ENCODE data around the gene MMAB.

The MMAB gene

DNA sequence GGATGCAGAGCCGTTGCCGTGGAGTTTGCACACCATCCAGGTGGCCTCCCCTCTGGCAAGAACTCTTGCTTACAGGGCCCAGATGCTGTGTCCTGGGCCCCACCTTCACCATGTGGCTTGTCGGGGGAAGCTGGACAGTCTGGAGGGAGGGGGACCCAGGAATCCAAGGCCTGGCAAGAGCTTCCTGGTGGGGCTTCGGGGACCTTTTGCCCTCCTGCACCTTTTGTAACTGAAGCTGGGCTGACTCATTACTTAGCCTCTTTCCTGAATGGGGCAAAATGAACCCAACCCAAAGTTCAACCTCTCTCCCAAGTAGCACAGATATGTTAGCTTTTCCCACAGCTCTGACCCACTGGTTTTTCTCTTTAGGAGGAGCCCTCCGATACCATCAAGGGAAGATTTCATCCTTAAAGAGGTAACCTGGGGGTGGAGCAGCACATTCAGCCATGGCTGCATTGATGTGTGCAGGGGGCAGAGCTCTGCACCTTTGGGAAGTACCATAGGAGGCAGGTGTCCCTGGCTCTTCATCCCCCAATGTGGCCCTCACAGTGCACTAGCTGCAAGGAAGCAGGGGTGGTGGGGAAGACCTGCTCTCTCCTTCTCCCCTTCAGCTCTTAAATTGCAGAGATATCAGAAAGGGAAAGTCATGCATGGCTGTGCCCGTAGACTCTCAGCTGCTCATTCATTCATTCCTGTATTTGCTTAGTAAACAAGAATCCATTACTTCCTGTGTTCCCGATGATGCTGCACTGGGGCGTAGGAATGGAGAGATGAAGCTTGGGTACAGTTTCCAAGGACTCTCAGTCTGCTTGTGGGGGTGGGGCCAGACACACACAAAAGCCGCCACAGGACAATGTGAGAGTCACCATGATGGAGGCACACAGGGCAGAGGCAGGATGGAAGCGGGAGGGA is 13.3 kb upstream of the MMAB start:
- in situ Hi-C loops (cut with MboI; ENCODE audit: low sequenced_read_pairs), result no loop called here

DNA sequence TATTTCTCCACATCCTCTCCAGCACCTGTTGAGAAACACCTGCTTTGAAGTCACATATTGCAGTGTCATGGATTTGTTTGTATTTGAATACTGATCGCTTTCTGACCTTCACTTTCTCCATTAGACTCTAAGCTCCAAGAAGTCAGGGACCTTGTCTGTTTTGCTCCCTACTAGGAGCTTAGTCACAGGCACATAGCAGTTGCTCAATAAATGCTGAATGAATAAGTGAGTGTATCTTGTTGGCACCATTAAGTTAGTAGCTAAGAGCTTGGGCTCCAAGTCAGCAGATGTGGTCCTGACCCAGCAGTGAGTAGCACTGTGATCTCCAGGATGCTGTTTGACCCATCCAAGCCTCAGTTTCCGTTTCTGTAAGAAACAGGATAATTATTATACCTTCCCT is 10.4 kb upstream of the MMAB start:
- in situ Hi-C loops (cut with MboI; ENCODE audit: low sequenced_read_pairs), result no loop called here

DNA sequence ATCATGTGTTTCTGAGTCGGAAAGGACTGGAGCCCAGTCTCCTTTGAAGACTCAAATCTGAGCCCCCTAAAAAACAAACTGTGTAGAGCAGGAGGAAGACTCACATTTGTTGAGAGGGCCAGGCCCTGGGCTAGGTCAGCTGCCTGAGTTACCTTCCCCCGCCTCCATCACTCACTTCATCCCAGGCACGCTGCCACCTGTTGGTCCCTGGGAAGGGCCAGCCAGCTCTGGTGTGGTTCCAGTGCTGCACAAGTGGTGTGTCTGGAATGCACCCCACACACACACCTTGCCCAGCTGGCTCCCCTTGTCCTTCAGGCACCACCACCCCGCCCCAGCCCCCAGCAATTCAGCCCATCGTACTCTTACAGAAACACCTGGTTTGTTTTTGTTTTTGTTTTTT is 9.3 kb upstream of the MMAB start:
- in situ Hi-C loops (cut with MboI; ENCODE audit: low sequenced_read_pairs), result no loop called here

DNA sequence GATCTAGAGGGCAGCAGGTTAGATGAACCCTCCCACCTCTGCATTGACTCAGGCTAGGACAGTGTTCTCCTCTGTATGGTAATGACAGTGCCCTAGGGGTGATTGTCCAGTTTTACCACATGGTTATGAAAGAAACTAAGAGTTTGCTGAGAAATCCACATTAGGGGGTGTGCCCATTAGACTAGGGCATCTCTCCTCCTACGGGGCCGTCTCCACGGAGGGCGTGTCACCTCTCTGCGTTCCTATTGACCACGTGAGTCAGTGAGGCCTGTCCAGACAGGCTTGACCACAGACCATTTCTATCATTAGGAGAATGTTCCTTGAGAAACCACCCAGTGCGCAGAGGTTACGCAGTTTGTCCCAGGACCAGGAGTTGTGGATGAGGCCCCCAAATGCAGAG is 8.6 kb upstream of the MMAB start:
- in situ Hi-C loops (cut with MboI; ENCODE audit: low sequenced_read_pairs), result no loop called here

DNA sequence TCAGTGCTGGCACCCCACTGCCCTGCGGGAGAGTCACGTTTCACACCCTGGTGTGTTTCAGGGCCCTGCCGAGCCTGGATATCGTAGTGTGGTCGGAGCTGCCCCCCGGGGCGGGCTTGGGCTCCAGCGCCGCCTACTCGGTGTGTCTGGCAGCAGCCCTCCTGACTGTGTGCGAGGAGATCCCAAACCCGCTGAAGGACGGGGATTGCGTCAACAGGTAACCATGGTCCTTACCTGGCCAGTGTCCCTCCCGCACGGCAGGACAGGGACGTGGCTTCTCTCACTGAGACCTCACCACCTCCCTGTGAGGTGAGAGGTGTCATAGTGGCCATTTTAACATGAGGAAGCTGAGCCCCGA is 8.0 kb upstream of the MMAB start:
- in situ Hi-C loops (cut with MboI; ENCODE audit: low sequenced_read_pairs), result no loop called here

DNA sequence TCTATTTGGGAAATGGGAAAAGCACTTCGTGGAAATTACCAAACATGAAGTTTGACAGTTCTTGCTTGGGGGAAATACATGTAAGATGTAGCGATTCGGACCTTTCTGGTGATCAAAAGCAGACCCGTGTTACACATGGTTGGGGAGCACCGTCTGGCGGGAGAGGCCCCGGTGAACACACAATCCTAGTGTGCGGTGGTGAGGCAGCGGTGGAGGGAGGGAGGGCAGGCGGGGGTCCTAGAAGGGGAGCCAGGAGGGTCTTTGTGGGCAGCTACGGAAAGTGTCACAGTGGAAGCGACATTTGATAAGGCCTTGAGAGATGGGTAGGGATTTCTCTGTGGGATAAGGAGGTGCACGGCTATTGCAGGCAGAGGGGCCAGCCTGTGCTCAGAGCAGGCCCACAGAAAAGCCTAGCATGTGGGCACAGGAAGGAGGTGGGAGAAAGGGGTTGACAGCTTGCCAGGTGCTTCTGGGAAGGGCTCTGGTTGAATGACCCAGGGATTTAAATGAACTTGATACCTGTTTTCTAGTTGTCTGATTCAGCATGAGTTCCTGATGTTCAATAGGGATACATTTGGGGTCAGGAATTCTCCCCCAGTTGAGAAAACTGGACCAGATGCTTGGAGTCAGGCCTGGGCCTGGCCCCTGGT is 7.5 kb upstream of the MMAB start:
- in situ Hi-C loops (cut with MboI; ENCODE audit: low sequenced_read_pairs), result no loop called here

DNA sequence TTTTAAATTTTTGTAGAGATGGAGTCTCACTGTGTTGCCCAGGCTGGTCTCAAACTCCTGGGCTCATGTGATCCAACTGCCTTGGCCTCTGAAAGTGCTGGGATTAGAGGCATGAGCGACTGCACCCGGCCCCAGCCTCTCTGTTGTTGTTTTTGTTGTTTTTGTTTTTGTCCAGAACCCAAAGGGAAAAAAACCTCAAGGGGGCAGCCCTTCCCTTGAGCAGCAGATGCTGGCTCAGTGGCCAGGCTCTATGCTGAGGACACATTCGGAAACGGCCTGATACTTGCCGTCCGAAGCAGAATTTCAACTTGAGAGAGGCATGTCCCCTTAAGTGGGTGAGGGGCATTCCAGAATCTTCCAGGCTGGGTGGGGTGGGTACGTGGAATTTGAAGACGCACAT is 7.0 kb upstream of the MMAB start:
- in situ Hi-C loops (cut with MboI; ENCODE audit: low sequenced_read_pairs), result no loop called here

DNA sequence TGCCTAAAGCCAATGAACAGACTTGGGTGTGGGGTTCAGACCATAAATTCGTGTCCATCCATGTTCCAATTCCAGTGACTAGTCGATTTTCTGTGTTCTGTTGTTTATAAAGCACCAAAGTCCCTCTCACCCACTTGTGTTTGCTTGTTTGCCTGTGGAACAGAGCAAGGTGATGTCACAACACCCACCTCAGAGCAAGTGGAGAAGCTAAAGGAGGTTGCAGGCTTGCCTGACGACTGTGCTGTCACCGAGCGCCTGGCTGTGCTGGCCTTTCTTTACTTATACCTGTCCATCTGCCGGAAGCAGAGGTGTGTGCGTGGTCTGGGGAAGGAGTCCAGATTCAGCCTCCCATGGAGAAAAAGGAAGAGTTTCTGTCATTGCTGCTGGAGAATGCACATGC is 6.3 kb upstream of the MMAB start:
- in situ Hi-C loops (cut with MboI; ENCODE audit: low sequenced_read_pairs), result no loop called here

DNA sequence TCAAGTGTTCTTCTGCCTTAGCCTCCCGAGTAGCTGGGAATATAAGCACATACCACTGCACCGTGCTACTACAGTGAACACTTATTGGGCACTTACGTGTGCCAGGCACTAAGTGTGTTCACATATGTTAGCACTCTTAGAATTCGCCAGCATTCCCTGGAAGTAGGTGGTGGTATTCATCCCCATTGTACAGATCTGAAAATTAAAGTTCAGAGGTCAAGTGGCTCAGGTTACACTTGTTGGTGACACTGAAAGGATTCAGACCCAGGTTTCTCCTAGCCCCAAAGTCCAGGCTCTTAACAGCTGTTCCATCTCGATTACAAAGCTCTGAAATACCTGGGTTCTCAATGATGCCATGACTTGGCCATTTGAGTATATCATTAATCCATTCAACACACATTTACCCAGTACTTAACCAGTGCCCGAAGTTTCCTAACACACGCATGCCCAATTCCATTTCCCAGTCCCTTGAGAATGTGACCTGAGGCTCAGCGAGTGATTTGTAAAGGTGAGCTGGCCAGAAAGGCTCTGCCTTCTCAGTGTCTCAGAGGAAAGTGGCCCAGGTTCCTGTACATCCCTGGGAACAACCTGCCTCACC is 5.1 kb upstream of the MMAB start:
- in situ Hi-C loops (cut with MboI; ENCODE audit: low sequenced_read_pairs), result no loop called here

DNA sequence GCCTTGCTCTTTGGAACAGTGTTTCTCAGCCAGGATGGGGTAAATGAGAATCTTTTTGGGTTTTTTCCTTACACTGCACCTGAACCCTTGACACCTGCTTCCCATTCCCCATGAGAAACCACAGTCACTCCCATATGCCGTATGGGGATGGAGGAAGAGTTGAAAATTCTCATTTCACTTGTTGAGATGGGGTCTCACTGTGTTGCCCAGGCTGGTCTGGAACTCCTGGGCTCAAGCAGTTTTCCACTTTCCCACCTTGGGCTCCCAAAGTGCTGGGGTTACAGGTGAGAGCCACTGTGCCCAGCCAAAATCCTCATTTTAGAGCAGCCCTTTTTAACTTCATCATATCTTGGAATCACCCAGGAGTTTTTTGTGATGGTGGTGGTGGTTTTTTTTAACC is 4.0 kb upstream of the MMAB start:
- in situ Hi-C loops (cut with MboI; ENCODE audit: low sequenced_read_pairs), result no loop called here

DNA sequence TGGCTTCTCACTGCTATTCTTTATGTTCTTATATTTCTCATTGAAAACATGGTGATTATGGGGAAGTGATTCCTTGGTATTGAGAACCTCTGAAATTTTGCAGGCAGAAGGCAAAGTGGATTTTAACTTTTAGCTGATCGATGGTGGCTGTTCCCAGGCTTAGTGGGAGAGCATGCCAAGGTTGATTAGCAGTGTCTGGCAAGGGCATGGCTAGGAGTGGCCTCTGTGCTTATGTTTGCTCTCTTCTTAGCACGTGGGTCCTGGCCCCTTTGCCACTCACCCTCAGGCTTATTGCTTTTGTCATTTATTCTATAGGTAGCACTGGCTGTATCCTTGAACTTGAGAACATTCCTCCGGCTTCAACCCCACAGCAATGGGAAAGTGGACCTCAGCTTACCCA is 2.4 kb upstream of the MMAB start:
- in situ Hi-C loops (cut with MboI; ENCODE audit: low sequenced_read_pairs), result no loop called here

DNA sequence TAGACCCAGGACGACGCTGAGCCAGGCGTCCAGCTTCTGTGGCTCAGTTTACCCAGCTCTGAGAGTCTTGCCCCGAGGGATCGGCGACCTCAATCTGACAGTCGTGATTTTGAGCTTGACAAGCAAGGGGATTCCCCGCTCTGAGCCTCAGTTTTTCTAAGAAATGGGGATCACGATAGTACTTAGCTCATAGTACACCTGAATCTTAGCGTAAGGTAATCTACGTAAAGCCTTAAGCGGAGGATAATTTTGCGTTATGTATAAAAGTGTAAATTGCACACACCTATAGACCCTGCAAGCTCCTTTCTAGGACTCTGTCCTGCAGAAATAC is 575 bp upstream of the MMAB start:
- in situ Hi-C loops (cut with MboI; ENCODE audit: low sequenced_read_pairs), result no loop called here

DNA sequence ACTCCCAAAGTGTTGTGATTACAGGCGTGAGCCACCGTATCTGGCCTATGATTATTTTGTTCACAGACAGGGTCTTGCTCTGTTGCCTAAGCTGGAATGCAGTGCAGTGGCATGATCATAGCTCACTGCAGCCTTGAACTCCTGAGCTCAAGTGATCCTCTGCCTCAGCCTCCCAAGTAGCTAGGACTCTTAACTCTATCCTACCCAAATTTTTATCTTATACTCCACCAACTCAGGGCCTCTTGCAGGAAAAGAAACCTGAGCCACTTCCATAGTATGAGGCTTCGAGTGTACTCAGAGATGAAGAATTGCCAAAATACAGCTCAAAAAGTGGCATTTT is 828 bp downstream of the MMAB start:
- in situ Hi-C loops (cut with MboI; ENCODE audit: low sequenced_read_pairs), result no loop called here

DNA sequence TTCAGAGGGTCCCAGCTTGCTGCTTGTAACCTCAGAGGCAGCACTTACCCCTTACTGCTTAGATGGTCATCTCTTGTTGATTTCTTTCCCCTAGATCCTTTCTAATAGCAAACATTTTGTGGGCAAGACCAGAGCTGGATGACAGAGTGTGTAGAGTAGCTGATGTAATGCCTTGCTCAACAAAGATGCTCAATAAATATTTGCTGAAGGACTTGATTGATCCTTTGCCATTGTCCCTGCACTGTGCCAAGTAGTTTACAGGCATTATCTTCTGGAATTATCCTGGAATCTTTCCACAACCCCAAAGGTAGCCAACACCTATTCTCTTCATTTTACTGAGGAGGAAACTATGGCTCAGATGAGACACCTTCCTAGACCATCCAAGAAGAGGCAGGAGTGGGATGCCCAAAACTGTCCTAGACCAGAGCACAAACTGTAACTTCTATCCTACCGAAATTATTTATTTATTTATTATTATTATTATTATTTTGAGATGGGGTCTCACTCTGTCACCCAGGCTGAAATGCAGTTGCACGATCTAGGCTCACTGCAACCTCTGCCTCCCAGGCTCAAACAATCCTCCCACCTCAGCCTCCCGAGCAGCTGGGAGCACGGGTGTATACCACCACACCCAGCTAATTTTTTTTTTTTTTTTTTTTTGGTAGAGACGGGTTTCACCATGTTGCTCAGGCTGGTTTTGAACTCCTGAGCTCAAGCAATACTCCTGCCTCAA is 1.4 kb downstream of the MMAB start:
- in situ Hi-C loops (cut with MboI; ENCODE audit: low sequenced_read_pairs), result no loop called here

DNA sequence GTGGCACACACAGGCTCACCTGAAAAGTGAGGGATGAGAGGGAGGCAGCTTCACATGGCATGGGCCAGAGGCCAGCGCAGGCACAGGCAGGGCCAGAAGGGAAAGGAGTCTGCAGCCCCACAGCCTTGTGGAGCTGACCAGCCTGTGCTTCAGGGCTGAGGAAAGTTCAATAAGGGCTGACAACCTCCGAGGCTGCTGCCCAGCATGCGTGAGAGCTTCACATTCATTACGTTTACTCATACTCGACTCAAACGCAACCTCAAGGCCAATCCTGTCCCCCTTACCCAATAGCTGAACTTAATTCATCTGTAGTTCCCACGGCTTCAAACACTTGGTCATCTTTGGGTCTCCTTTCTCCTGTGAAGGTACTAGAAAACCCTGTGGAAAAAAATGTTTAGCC is 4.8 kb downstream of the MMAB start:
- in situ Hi-C loops (cut with MboI; ENCODE audit: low sequenced_read_pairs), result no loop called here

DNA sequence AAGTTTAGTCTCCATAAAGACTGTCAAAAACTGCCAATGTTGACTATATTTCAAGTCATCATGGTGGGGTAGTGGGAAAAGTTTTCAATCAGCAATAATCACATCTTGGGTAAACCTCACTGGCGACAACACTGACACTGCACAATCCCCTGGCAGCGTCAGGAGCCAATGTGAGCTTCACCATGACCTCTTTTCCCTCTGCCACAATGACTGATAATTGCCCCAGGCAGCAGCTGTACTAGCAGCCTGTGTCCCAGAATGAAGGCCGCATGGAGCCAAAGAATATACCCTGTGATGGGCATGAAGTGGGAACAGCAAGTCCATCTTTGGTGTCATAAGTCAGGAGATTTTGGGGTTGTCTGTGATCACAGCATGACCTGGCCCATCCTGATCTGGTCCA is 5.3 kb downstream of the MMAB start:
- in situ Hi-C loops (cut with MboI; ENCODE audit: low sequenced_read_pairs), result no loop called here

DNA sequence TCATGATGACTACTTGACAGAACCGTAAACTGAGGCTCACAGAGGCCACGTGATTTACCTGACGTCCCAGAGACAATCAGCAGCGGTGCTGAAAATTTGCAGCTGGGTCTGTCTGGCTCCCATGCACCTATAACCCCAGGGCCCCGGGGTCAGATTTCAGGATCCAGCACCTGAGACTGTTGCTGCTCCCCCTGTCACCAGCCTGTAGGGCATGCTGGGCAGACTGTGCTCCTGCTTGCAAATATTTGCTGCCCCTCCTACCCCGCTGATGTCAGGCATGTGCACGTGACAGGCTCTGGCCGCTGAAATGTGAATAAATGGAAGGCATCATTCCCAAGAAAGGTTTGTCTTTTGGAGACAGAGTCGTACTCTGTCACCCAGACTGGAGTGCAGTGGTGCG is 6.0 kb downstream of the MMAB start:
- in situ Hi-C loops (cut with MboI; ENCODE audit: low sequenced_read_pairs), result no loop called here

DNA sequence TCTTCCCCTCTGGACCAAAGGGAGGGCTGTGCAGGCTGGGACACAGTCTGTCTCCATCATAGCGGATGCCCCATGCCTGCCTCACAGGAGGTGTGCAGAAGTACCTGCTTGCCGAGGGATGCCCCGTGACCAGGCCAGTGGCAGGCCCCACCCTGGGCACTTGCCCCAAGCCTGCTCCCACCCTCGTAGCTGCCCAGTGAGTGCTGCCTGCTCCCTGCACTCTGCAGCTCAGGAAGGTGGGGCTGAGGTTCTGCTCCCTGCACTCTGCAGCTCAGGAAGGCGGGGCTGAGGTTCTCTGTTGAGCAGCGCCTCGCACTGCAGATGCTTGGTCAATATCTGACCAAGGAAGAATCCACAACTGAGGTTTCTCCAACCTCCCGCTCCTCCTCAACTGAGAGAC is 6.9 kb downstream of the MMAB start:
- in situ Hi-C loops (cut with MboI; ENCODE audit: low sequenced_read_pairs), result no loop called here

DNA sequence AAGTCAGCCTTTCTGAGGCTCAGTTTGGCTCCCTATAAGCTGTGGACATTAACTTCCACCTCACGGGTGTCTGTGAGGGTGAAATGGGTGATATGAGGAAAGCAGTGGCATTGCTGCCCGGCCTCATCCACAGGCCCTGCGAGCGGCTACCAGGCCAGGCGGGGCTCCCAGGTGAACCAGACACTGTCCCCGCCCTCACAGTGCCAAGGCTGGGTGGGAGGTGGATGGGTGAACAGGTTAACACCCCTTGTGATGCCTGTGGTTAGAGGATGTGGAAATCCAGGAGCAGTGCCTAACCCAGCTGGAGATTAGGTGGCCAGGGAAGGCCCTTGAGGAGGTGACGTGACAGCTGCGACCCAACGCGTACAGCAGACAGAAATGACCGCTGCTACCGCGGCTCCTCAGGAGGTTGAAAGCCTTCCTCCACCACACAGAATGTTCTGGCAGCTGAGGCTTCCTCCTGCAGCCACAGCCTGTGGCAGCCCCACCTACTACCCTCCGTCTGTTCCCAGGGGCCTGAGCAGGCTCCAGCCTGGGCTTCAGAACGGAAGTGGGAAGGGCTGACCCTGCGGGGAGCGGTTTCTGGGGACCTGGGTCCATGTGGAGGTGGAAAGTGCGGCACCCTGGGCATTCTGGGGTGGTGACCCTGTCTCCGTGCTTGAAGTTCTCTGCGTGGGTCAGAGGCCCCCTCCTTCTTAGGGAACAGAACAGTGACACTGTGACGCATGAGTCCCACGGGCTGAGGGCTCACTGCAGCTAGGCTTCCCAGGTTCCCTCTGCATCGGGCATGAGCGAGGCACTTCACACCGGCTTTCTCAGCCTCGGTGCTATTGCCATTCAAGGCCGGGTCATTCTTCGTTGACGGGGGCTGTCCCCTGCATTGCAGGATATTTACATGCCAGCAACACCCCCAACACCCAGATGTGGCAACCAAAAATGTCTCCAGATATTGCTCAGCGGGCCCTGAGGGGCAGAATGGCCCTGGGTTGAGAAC is 9.7 kb downstream of the MMAB start:
- in situ Hi-C loops (cut with MboI; ENCODE audit: low sequenced_read_pairs), result no loop called here

DNA sequence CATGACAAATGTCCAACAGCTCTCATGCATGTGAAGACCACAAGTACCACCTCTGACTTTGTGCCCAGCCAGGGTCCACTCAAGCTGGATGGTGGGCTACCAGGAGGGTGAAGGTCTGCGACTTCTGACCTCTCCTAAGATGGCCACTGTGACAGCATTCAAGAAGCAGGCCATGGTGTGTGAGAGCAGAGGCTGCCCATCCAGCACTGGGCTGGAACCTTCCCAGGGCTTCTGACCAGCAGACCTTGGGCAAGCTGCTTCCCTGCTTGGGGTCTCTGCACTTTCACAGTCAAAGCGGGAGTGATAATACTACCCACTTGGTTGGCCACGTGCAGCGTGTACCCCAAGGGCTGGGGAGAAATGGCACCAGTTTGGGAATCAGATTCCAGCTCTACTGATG is 10.4 kb downstream of the MMAB start:
- in situ Hi-C loops (cut with MboI; ENCODE audit: low sequenced_read_pairs), result no loop called here

DNA sequence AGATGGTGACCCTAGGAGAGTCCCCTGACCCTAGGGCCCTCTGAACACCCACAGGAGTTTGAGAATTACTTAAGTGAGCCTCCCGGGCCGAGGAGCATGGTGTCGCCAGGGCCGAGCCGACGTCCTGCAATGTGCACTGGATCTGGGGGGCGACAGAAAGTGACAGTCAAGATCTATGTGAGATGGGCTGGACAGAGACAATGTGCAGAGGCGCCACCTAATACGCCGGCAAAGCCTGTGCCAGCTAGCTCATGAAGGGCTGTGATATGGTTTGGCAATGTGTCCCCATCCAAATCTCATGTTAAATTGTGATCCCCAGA is 11.6 kb downstream of the MMAB start:
- in situ Hi-C loops (cut with MboI; ENCODE audit: low sequenced_read_pairs), result no loop called here

Data from HL-60/S4 treated with phorbol 12-myristate 13-acetate at 8.2 ng/mL for 4 days and 3 days (cell line).